Measurements from ENCODE around the gene FNIP1.

DNA sequence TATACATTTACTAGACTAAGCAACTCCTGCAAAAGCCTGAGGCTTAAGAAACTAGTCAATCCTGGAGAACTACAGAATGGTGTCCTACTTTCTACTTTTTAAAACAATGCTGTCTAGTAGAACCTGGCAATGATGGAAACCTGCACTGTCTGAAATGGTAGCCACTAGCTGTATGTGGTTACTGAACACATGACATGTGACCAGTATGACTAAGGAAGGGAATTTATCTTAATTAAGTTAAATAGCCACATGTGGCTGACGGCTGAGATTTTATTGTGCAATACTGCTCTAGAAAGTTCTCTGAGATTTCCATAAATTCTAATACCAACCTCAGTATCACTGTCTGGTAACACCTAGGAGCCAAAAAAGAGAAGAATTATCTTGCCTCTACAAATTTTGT lies 116.9 kb downstream of the FNIP1 start:
- TF ChIP-seq, protein P1, sequence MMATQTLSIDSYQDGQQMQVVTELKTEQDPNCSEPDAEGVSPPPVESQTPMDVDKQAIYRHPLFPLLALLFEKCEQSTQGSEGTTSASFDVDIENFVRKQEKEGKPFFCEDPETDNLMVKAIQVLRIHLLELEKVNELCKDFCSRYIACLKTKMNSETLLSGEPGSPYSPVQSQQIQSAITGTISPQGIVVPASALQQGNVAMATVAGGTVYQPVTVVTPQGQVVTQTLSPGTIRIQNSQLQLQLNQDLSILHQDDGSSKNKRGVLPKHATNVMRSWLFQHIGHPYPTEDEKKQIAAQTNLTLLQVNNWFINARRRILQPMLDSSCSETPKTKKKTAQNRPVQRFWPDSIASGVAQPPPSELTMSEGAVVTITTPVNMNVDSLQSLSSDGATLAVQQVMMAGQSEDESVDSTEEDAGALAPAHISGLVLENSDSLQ (IDR thresholded peaks at IDR 0.05): no peak
- TF ChIP-seq FOXK2 (IDR thresholded peaks at IDR 0.05) (no peak), L3MBTL2 (conservative IDR thresholded peaks at IDR 0.05) (no peak)

All from HEK293T (cell line).